Suprapubic skin (tissue), 4 donors: ENCODE measurements around the gene RIT1. TPM values are rescaled to one million over a fixed set of nuclear protein-coding genes. Genes with fewer than 3 reads are reported as not detected.
A peak's percentile ranks its signal among the peaks of the same experiment; 100 is the strongest.

ENCODE experiments used
- DNase-seq, 2 donors: peaks; one replicate each; pipeline ENCODE4 v3.0.0-alpha.2; 2019; ENCODE audit warnings: low spot score in 2 of 2
- H3K27ac ChIP-seq: fragments of 200-600 bp; sonication (generic); one replicate; pipeline ENCODE4 v1.5.1; 2019
- H3K27me3 ChIP-seq: fragments of 200-600 bp; sonication (generic); one replicate; pipeline ENCODE4 v1.5.1; 2019
- H3K36me3 ChIP-seq: fragments of 200-600 bp; sonication (generic); one replicate; pipeline ENCODE4 v1.5.1; 2019
- H3K4me1 ChIP-seq: fragments of 200-600 bp; sonication (generic); one replicate; pipeline ENCODE4 v1.5.1; 2019
- H3K4me3 ChIP-seq: fragments of 200-600 bp; sonication (generic); one replicate; pipeline ENCODE4 v1.5.1; 2019; ENCODE audit warnings: mild to moderate bottlenecking
- H3K9me3 ChIP-seq: fragments of 200-600 bp; sonication (generic); one replicate; pipeline ENCODE4 v1.5.1; 2019
- CTCF ChIP-seq, 2 donors: fragments of 200-600 bp in 1 of 2; fragments of 450-650 bp in 1 of 2; sonication (generic) in 1 of 2; IDR thresholded peaks; one replicate each; pipeline ENCODE4 v1.5.1; 2016 to 2019; ENCODE audit warnings: antibody characterized with exemption in 2 of 2, mild to moderate bottlenecking in 1 of 2, moderate library complexity in 1 of 2
- EP300 ChIP-seq: sonication (generic); formaldehyde crosslinking; IDR thresholded peaks from one replicate; pipeline ENCODE4 v1.6.1; 2017; ENCODE audit warnings: antibody characterized with exemption
- POLR2A ChIP-seq, 2 donors: fragments of 450-650 bp; IDR thresholded peaks; one replicate each; pipeline ENCODE4 v1.6.1; 2017; ENCODE audit warnings: antibody characterized with exemption in 2 of 2, mild to moderate bottlenecking in 2 of 2, moderate library complexity in 2 of 2
- POLR2AphosphoS5 ChIP-seq, 3 donors: sonication (generic); formaldehyde crosslinking; IDR thresholded peaks; one replicate each; pipeline ENCODE4 v1.6.1; 2017; ENCODE audit warnings: antibody characterized with exemption in 3 of 3
- WGBS: methylation state at CpG from one replicate; pipeline ENCODE4 v1.1.5; 2018; 5-methylcytosine and 5-hydroxymethylcytosine counted together
- total RNA-seq, 4 donors: library from RNA; depleted of rRNA; stranded (reverse); fragments of >200 nt; gene quantifications; one replicate each; pipeline ENCODE4 v1.1.0, GENCODE V29; 2016

Gene RIT1
- total RNA-seq, 4 donors from 2014 or later: 18.1 to 30.8 (median 23.8) TPM

GRCh38 chr1:155858800-155859233 lies 52.3 kb downstream of the RIT1 start:
- H3K4me1 ChIP-seq: peaks cover 38% of the 10 kb centered on the region
- H3K27ac ChIP-seq: peak overlapping the region; percentile 68
- 54% methylated on average over 12 of the region's 12 CpGs for WGBS
- no peaks in the 10 kb centered on the region for H3K27me3 ChIP-seq
- no peaks in the 10 kb centered on the region for H3K9me3 ChIP-seq
- TF ChIP-seq EP300 (no peak), POLR2A (IDR thresholded peaks at IDR 0.05) (no peak), POLR2AphosphoS5 (IDR thresholded peaks at IDR 0.05) (no peak), CTCF (IDR thresholded peaks at IDR 0.05) (no peak)
- H3K4me3 ChIP-seq: peak overlapping the region; percentile 41
- H3K36me3 ChIP-seq: peaks cover 11% of the 10 kb centered on the region
- DNase-seq: peak in 1 of 2 donors; percentile 69

DNA sequence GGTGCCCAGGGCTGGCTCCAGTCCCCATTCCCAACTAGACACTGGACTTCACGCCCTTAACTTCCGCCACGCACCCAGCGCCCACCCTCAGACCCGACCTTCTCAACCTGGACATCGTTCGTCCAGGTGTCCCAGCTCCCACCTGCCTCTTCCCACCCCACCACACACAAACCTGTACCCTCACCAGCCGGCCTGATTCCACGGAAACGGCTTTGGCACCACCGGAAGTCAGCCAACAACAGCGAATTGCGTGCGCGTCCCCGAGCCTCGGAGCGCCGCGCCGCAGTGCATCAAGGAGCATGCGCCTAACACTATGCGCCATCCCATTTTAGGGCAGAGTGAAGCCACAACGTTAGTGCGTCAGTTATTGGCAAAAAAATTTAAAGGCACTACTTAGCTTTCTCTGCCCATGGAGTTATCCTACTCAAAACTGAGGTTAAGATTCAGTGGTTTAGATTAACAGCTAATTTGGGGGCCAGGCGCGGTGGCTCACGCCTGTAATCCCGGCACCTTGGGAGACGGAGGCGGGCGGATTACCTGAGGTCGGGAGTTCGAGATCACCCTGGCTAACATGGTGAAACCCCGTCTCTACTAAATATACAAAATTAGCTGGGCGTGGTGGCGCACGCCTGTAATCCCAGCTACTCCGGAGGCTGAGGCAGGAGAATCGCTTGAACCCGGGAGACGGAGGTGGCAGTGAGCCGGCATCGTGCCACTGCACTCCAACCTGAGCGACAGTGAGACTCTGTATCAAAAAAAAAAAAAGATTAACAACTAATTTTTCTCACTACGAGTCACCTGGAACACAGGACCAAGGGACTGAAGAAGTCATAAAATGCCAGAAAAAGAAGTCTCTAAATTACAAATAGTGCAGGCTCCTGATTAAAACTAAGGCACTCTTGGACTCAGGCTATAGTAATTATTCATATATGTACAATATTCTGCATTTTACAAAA lies 53.9 kb downstream of the RIT1 start, which contains the start of gene GON4L:
Gene GON4L (minus strand): TSS at position 240 of the 956 bp plus-strand sequence. CDS start 3,434 bp downstream, outside the sequence.
- peak; percentile 93 for DNase-seq
- H3K9me3 ChIP-seq: no peaks in the 10 kb centered on the region
- TF ChIP-seq POLR2A (IDR thresholded peaks at IDR 0.05) (peak in 1 of 2 donors; percentile 55), POLR2AphosphoS5 (IDR thresholded peaks at IDR 0.05) (peak; percentile 52 to 58 (median 56)), EP300 (no peak), CTCF (IDR thresholded peaks at IDR 0.05) (no peak)
- peak within 1 kb of the TSS; percentile 81 for H3K27ac ChIP-seq
- peaks cover 26% of the 10 kb centered on the region for H3K36me3 ChIP-seq
- peak within 1 kb of the TSS; percentile 86 for H3K4me3 ChIP-seq
- WGBS: 33% methylated on average over 18 of the region's 46 CpGs
- no peaks in the 10 kb centered on the region for H3K27me3 ChIP-seq
- peaks cover 38% of the 10 kb centered on the region for H3K4me1 ChIP-seq

- peak overlapping the region; percentile 81 for H3K27ac ChIP-seq
- no peak for DNase-seq
- peak overlapping the region; percentile 86 for H3K4me3 ChIP-seq
- TF ChIP-seq POLR2AphosphoS5 (IDR thresholded peaks at IDR 0.05) (no peak), EP300 (no peak), CTCF (IDR thresholded peaks at IDR 0.05) (no peak), POLR2A (IDR thresholded peaks at IDR 0.05) (no peak)
- peaks cover 38% of the 10 kb centered on the region for H3K4me1 ChIP-seq
- H3K36me3 ChIP-seq: peaks cover 32% of the 10 kb centered on the region
- 56% methylated on average over 20 of the region's 20 CpGs for WGBS
- H3K9me3 ChIP-seq: no peaks in the 10 kb centered on the region
- H3K27me3 ChIP-seq: no peaks in the 10 kb centered on the region
Observed at GRCh38 chr1:155856257-155856974, 54.7 kb downstream of the RIT1 start.

DNA sequence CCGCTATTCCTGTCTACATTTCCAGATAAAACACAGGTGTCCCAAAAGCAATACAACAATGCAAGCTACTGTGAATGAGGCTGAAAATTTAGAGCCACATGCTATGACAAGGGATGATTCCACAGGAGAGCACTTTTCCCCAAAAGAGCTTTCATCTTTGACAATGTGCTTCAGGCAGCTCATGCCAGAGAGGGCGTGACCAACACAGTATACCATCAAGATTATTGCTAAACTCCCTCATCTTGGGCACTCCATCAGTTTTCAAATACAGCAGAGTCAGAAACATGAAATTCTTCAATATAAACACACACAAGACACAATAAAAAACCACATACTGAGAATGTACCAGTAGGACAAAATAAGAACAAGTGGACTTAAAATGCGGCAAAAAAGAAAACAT lies 60.8 kb downstream of the RIT1 start:
- H3K9me3 ChIP-seq: no peaks in the 10 kb centered on the region
- TF ChIP-seq POLR2A (IDR thresholded peaks at IDR 0.05): no peak
- TF ChIP-seq CTCF (IDR thresholded peaks at IDR 0.05): no peak
- no peak for TF ChIP-seq POLR2AphosphoS5 (IDR thresholded peaks at IDR 0.05)
- no peak for TF ChIP-seq EP300
- no peak for DNase-seq
- H3K36me3 ChIP-seq: peaks cover 60% of the 10 kb centered on the region
- no peak overlapping the region for H3K4me3 ChIP-seq
- no peak overlapping the region for H3K27ac ChIP-seq
- WGBS: 82% methylated on average over 3 of the region's 3 CpGs
- H3K27me3 ChIP-seq: no peaks in the 10 kb centered on the region
- peaks cover 5% of the 10 kb centered on the region for H3K4me1 ChIP-seq
